ENCODE measurements around the gene KCTD5. TPM values are rescaled to one million over a fixed set of nuclear protein-coding genes. Genes with fewer than 3 reads are reported as not detected.

Gene KCTD5
- total RNA-seq, 3 donors from 2014 or later (not counting 1 experiment from before 2014, with no cell fraction given): 34.2 to 37.9 (median 36.5) TPM

DNA sequence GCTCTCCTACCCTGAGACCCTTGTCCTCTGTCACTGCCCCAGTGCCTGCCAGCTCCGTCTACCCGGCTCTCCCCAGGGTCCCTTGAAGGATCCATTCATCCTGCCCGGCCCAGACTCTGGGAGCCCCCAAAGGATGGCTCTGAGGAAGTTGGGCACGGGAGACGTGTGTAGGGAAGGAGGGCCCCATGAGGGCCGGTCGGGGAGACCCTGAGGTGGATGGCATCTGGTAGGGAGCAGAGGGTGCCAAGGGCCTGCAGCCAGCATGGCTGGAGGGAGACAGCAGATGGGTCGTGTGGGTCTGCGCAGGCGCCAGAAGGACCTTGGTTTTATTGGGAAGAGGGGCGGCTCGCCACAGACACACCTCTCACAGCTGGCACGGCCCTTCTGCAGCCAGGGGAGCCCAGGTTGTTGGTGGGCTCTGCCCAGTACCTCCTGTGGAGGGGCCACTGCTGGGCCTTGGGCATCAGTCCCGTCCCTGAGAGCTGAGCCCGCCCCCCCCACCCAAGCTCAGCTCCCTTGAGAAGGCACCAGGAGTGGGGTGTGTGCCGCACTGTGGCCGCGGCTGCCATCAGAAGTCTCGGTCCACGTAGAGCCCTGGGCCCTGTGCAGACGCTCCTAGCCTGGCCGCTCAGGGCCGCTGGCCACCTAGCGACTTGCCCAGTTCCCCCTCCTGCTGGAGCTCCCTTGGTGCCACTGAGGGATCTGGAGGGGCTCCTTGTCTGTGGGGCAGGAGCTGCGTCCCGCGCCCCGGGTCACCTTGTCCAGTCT lies 16.0 kb downstream of the KCTD5 start:
- H3K4me3 Mint-ChIP-seq: no peak overlapping the region
- no peak overlapping the region for H3K27ac Mint-ChIP-seq
- TF ChIP-seq, protein P1, sequence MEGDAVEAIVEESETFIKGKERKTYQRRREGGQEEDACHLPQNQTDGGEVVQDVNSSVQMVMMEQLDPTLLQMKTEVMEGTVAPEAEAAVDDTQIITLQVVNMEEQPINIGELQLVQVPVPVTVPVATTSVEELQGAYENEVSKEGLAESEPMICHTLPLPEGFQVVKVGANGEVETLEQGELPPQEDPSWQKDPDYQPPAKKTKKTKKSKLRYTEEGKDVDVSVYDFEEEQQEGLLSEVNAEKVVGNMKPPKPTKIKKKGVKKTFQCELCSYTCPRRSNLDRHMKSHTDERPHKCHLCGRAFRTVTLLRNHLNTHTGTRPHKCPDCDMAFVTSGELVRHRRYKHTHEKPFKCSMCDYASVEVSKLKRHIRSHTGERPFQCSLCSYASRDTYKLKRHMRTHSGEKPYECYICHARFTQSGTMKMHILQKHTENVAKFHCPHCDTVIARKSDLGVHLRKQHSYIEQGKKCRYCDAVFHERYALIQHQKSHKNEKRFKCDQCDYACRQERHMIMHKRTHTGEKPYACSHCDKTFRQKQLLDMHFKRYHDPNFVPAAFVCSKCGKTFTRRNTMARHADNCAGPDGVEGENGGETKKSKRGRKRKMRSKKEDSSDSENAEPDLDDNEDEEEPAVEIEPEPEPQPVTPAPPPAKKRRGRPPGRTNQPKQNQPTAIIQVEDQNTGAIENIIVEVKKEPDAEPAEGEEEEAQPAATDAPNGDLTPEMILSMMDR (IDR thresholded peaks at IDR 0.05): no peak
- H3K27me3 Mint-ChIP-seq (ENCODE audit: low read depth in 2 of 2): no peaks in the 10 kb centered on the region
- intact Hi-C loops (cut with micrococcal nuclease): no loop called here
- no peak overlapping the region for H3K4me3 ChIP-seq (ENCODE audit: low read length)
- 95% methylated on average over 28 of the region's 28 CpGs for WGBS (ENCODE audit: insufficient coverage)
- peaks cover 60% of the 10 kb centered on the region for H3K36me3 ChIP-seq (ENCODE audit: control insufficient read depth, insufficient read depth, low read length)
- H3K4me1 Mint-ChIP-seq: peaks cover 7 to 10% of the 10 kb centered on the region in 2 donors
- peaks cover 3% of the 10 kb centered on the region for H3K4me1 ChIP-seq (ENCODE audit: control insufficient read depth, insufficient read depth, low read length)
- H3K9me3 ChIP-seq (ENCODE audit: control insufficient read depth, insufficient read depth, low read length): no peaks in the 10 kb centered on the region
- no peaks in the 10 kb centered on the region for H3K9me3 Mint-ChIP-seq
- H3K27ac ChIP-seq (ENCODE audit: low read length): no peak overlapping the region
- DNase-seq (no peak), ATAC-seq (no peak)
- no peaks in the 10 kb centered on the region for H3K27me3 ChIP-seq (ENCODE audit: control insufficient read depth, insufficient read depth, low read length)
- H3K36me3 Mint-ChIP-seq: no peaks in the 10 kb centered on the region

DNA sequence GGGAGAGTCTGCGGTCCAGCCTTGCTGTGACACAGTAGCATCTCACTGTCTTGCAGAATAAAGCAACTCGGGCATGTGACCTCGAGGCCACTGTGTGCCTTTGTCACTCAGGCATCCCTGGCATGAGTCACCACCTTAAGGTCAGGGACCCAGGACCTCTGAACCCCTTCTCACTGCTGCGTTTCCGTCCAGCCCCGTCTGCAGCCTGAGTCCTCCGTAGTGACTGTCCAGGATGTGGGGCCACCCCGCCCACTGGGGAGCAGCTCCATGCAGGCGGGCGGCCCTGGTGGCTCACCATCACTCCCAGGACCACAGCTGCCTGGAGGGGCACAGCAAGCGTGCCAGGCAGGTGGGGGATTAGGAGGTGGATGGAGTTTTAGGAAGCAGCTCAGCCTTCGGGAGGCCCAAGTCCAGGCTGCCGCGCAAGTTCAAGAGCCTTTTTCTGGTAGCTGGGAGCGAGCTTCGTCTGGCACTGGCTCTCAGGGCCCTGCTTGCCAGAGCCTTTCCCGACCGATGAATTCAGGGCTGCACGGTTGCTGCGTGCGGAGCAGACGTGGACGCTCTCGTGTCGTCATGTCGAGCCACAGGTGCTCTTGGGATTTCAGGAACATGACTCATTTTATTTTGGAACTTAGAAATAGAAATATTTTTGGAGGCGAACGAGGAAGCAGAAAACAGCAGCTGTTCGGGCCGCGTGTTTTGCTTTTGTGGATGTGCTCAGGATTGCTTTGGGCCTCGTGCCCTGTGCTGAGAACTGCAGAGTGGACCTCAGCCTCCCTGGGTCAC lies 16.8 kb downstream of the KCTD5 start:
- TF ChIP-seq, protein P1 (IDR thresholded peaks at IDR 0.05): no peak
- Mint-ChIP-seq H3K27me3 (ENCODE audit: low read depth in 2 of 2) (no peaks in the 10 kb centered on the region), H3K4me3 (no peak overlapping the region), H3K9me3 (no peaks in the 10 kb centered on the region), H3K27ac (no peak overlapping the region), H3K4me1 (peaks cover 5 to 7% of the 10 kb centered on the region in 2 donors), H3K36me3 (no peaks in the 10 kb centered on the region)
- no peaks in the 10 kb centered on the region for H3K27me3 ChIP-seq (ENCODE audit: control insufficient read depth, insufficient read depth, low read length)
- WGBS (ENCODE audit: insufficient coverage): 96% methylated on average over 32 of the region's 32 CpGs
- H3K27ac ChIP-seq (ENCODE audit: low read length): no peak overlapping the region
- ATAC-seq (no peak), DNase-seq (no peak)
- H3K4me1 ChIP-seq (ENCODE audit: control insufficient read depth, insufficient read depth, low read length): no peaks in the 10 kb centered on the region
- H3K9me3 ChIP-seq (ENCODE audit: control insufficient read depth, insufficient read depth, low read length): no peaks in the 10 kb centered on the region
- intact Hi-C loops (cut with micrococcal nuclease): no loop called here
- H3K36me3 ChIP-seq (ENCODE audit: control insufficient read depth, insufficient read depth, low read length): peaks cover 60% of the 10 kb centered on the region
- H3K4me3 ChIP-seq (ENCODE audit: low read length): no peak overlapping the region

DNA sequence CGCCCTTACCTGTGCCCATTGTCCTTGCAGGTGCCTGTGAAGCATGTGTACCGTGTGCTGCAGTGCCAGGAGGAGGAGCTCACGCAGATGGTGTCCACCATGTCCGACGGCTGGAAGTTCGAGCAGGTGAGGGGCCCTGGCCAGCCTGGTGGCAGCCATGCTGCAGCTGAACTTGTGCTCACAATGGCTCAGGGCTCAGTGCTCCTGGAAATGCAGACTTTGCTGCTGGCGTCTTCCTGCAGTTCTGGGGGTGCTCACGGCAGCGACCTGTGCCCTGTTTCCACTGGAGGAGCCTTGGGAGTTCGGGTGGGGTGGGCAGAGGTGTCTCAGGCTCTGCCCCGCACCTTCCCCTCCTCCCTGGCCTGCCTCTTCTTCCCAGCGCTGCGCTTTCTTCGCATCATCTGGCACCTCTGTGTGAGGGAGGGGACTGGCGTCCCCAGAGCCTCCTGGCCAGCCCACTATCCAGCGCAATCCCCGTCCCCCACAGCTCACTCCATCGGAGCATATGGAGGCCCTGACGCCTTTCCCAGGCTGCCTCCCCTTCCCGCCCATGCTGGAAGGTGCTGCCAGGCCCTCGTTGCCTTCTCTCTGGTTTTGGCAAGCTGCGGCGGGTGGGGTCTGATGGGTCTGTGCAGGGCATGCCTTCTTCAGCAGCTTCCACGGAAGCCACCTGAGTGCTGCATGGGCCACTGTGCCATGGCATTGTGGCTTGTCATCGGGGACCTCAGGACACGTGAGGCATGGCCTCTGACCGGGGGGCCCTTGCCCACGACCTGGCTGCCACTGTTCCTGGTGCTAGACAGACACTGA lies 17.7 kb downstream of the KCTD5 start:
- H3K27ac Mint-ChIP-seq: no peak overlapping the region
- Histone ChIP-seq H3K9me3 (ENCODE audit: control insufficient read depth, insufficient read depth, low read length) (no peaks in the 10 kb centered on the region), H3K27me3 (ENCODE audit: control insufficient read depth, insufficient read depth, low read length) (no peaks in the 10 kb centered on the region), H3K4me3 (ENCODE audit: low read length) (no peak overlapping the region), H3K27ac (ENCODE audit: low read length) (no peak overlapping the region), H3K4me1 (ENCODE audit: control insufficient read depth, insufficient read depth, low read length) (no peaks in the 10 kb centered on the region), H3K36me3 (ENCODE audit: control insufficient read depth, insufficient read depth, low read length) (peaks cover 64% of the 10 kb centered on the region)
- H3K36me3 Mint-ChIP-seq: no peaks in the 10 kb centered on the region
- DNase-seq (no peak), ATAC-seq (no peak)
- no peak overlapping the region for H3K4me3 Mint-ChIP-seq
- intact Hi-C loops (cut with micrococcal nuclease): no loop called here
- TF ChIP-seq, protein P1 (IDR thresholded peaks at IDR 0.05): no peak
- no peaks in the 10 kb centered on the region for H3K9me3 Mint-ChIP-seq
- WGBS (ENCODE audit: insufficient coverage): 93% methylated on average over 25 of the region's 28 CpGs
- no peaks in the 10 kb centered on the region for H3K27me3 Mint-ChIP-seq (ENCODE audit: low read depth in 2 of 2)
- peaks cover 5 to 7% of the 10 kb centered on the region in 2 donors for H3K4me1 Mint-ChIP-seq

All from natural killer cell (primary cell).